Body of pancreas (tissue), 4 donors: ENCODE measurements around the gene COL27A1.

Experiments
- POLR2A ChIP-seq, 3 donors: fragments of 450-650 bp; IDR thresholded peaks; one replicate each; pipeline ENCODE4 v1.6.1; 2016; ENCODE audit warnings: antibody characterized with exemption in 3 of 3, mild to moderate bottlenecking in 2 of 3
- TF ChIP-seq, protein P1 (sequence below), 7 experiments: fragments of 450-650 bp in 4 of 7; fragments of 200-600 bp in 3 of 7; sonication (generic) in 3 of 7; IDR thresholded peaks; one replicate each; pipeline ENCODE4 v1.5.1; 2016 to 2019; ENCODE audit warnings: antibody characterized with exemption in 7 of 7

DNA sequence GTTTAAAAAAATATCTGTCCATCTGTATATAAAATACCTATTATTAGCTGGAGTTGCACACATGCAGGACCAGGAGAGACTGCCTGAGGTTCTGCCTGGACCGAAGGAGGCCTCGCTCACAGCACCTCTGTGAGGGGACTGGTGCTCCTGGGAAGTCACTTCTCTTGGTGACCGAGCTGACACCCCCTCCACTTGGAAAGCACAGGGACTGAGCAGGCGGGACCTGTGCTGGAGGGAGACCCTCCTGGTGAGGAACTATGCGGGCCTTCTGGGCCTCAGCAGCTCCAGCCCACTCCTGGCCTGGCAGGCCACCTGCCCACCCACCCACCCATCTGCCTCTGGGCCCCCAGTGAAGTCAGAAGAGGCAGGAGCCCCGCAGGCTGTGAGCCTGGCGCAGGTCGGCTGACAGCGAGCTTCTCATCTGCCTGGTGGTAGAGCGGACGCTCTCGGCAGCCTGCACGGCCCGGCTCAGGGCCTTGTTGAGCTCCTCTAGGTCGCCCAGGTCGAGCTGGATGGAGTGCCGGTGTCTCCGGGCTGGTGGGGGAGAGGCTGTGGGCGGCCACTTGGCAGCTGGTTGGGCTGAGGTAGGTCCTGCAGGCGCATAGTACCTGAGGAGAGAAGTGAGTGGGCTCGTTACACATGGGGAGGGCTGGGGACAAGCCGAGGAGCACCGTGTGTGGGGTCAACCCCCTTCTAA, 181.5 kb downstream of the COL27A1 start:
- TF ChIP-seq, protein P1, sequence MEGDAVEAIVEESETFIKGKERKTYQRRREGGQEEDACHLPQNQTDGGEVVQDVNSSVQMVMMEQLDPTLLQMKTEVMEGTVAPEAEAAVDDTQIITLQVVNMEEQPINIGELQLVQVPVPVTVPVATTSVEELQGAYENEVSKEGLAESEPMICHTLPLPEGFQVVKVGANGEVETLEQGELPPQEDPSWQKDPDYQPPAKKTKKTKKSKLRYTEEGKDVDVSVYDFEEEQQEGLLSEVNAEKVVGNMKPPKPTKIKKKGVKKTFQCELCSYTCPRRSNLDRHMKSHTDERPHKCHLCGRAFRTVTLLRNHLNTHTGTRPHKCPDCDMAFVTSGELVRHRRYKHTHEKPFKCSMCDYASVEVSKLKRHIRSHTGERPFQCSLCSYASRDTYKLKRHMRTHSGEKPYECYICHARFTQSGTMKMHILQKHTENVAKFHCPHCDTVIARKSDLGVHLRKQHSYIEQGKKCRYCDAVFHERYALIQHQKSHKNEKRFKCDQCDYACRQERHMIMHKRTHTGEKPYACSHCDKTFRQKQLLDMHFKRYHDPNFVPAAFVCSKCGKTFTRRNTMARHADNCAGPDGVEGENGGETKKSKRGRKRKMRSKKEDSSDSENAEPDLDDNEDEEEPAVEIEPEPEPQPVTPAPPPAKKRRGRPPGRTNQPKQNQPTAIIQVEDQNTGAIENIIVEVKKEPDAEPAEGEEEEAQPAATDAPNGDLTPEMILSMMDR (IDR thresholded peaks at IDR 0.05): no peak
- no peak for TF ChIP-seq POLR2A (IDR thresholded peaks at IDR 0.05)
